NCI-H146 treated with DMSO at 0.1 percent for 48 hours (cell line): ENCODE measurements around the gene ARL2BP.
"Not testable (repeated sequence)": the region's sequence is repeated elsewhere in the genome, so short reads cannot be mapped to it uniquely, and the experiment has no call there.

Experiments
- DNase-seq: peaks from one replicate; lab custom pipeline; 2025; ENCODE audit not compliant: unreplicated experiment; lab: John Stamatoyannopoulos, UW

The ARL2BP gene

GRCh38 chr16:57262841-57263540 lies 17.9 kb downstream of the ARL2BP start:
- DNase-seq = no peak

DNA sequence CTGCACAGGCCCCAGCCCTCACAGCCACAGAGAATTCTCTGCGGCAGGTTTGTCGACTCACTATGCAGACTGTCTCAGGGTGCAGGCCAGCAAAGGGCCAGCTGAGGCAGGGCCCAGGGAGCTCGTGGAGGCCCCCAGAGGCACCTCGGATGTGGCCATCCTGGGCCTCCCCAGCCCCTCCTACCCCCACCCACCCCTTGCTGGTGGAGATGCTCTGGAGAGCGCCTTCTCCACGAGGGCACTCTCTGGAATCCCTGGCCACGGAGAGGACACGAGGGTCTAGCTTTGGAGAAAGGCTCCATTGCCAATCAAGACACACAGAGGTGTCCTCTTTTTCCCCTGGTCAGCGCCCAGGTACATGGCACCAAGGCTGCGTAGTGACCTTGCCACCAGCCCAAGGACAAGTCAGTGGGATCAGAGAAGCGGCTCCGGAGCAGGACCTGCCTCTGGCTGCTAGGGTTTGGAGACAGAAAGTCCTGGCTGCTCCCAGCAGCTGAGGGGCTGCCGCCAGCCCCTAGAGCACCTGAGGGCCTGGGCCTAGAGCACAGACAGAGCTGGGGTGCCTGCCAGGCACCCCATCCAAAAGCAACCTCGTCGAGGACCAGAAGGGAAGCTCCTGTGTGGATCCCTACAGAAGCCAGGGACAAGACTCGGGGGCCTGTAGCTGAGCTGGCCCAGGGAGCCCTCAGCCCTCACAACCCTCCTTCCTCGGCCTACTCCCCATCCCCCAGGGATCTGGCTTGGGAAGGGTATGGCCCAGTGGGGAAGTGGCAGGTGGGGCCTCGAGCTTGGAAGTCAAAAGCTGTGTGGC lies 18.7 kb downstream of the ARL2BP start:
- no peak for DNase-seq

DNA sequence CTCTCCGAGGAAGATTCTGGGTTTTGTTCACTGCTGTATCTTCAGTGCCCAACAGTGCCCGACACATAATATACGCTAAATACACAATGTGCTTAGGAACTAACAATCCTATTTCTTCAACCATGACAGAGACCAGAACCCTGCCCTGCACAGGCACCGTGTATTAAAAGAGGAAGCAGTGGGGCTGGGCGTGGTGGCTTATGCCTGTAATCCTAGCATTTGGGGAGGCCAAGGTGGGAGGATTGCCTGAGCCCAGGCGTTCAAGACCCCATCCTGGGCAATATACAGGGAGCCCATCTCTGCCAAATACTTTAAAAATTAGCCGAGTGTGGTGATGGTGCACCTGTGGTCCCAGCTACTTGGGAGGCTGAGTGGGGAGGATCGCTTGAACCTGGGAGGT lies 19.3 kb downstream of the ARL2BP start:
- DNase-seq = no peak

DNA sequence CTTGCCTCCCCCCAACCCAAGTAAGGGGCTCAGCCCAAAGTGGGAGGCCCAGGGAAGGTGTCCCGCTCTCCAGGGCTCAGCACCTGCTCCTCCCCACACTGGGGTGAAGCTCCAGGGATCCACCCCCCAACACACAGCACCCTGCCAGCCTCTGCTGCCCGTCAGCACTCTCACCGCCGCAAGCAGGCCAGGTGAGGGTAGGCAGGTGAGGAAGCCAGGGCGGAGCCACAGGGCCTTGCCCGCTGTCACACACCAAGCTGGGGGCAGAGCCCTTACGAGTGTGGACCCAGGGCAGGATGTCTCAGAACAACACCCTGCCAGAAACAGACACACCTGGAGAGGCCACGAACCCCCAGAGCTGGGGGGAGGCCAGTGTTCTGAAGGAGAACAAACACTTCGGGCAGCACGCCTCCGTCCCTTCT lies 19.9 kb downstream of the ARL2BP start:
- DNase-seq = no peak

DNA sequence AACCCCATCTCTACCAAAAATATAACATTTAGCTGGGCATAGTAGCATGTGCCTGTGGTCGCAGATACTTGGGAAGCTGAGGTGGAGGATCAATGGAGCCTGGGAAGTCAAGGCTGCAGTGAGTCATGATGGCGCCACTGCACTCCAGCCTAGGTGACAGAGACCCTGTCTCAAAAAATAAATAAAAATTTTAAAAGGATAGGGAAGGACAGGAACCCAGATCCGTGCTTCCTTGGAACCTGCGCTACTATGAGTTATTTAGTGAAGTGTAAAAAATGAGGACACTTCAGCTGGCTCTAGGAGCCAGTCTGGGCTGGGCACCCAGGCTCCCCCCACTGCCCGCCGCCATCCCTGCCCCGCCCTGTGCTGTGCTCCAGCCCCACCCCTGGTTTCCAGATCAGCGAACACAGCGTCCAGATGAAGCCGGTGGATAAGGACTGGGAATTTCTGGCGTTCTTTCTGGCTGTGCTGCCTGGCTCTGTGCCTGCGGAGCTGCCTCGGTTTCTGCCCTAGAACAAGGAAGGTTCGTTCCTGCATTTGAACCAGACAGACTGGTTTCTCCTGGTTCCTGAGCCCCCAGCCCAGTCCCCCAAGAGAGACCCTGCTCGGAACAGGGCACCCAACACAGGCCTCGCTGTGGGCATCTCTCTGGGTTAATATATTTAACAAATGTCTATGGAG lies 20.9 kb downstream of the ARL2BP start:
- no peak for DNase-seq

GRCh38 chr16:57266531-57267260 lies 21.6 kb downstream of the ARL2BP start:
- no peak for DNase-seq

DNA sequence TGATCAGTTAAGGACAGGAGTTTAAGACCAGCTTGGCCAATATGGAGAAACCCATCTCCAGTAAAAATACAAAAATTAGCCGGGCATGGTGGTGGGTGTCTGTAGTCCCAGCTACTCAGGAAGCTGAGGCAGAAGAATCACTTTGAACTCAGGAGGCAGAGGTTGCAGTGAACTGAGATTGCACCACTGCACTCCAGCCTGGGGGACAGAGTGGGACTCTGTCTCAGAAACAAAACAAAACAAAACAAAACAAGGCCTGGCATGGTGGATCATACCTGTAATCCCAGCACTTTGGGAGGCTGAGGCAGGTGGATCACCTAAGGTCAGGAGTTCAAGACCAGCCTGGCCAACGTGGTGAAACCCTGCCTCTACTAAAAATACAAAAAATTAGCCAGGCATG lies 22.3 kb downstream of the ARL2BP start:
- DNase-seq = not testable (repeated sequence)

DNA sequence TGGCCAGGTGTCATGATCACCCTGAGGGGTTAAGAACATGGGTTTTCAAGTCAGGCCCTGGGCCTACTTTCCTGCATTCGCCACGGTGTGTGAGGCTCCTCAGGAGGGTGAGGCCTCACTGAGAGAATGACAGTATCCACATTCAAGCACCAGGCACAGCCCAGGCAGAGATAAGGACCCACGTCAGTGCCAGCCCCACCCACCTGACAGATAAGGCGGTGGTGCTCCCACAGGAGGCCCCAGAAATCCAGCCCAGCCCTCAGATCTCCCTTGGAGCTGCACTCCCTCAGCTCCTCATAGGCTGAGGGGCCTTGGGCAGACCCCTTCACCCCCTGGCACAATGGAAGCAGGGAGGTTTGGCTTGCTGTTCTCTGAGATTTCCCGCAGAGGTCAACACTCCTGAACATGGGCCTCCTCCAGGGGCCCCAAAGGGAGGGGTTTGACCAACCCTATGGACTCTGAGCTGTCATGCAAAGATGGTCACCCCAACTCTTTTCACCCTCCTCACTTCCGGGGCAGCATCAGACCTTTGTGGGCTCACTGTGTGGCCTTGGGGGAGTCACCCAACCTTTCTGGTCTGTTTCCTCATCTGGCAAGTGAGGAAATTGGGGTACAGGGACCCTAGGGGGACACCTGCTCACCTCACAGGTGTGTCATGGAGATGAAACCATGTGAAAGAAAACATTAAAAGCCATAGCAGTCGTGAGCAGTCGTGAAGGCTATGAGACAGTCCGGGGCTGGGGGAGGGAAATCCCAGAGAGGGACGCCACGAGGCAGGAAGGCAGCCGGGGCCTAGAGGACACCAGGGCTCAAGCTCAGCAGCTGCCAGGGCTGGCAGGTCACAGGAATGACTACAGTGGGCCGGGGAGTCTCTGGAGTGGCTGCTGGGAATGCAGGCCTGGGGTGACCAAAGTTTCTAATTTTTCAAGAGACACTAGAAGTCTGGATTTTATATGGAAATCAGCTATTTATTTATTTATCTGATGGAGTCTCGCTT lies 24.0 kb downstream of the ARL2BP start:
- DNase-seq = no peak

GRCh38 chr16:57270221-57271062 lies 25.4 kb downstream of the ARL2BP start:
- DNase-seq = no peak

DNA sequence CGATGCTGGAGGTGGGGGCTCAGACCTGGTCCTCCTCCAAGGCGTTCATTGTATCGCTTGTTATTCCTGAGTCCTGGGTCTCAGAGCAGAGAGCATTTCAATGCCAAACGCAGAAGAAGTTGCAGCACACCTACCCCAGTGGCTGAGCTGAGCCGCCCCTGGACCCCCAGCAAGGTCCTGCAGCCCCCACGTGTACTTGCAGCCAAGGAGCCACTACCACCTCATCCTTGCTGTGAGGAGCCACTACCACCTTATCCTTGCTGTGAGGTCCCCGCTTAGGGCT lies 25.9 kb downstream of the ARL2BP start:
- DNase-seq = no peak

- no peak for DNase-seq
Observed at GRCh38 chr16:57271867-57272495, 26.9 kb downstream of the ARL2BP start.

DNA sequence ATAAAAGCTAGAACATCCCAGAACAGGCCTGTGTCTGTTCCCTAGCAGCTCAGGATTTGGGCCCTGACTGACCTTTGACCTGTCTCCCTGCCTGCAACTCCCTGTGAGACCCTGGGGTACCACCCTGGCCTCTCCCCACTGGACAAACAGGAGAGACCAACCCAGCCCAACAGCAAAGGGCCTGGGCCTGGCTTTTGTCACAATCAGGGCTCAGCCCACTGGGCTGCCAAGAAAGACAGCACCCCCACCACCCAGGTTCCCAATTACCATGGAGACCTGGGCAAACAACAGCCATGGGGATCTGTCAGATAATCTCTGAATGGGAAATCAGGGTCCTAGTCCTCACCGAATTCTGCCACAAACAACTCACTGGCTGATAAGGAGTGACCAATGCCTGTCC lies 28.3 kb downstream of the ARL2BP start:
- no peak for DNase-seq

DNA sequence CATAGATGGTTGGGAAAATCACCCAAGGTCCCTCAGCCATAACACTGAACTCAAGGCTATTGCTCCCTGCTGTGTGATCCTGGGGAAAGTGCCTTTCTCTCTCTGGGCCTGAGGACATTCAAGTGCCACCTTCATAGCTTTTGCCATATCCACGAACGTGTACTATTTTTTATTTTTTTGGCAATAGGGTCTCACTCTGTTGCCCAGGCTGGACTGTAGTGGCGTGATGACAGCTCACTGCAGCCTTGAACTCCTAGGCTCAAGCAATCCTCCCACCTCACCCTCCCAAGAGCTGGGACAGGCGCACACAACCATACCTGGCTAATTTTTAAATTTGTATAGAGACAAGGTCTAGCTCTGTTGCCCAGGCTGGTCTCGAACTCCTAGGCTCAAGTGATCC lies 28.8 kb downstream of the ARL2BP start:
- DNase-seq = no peak

- not testable (repeated sequence) for DNase-seq
Observed at GRCh38 chr16:57275946-57276345, 30.9 kb downstream of the ARL2BP start.

DNA sequence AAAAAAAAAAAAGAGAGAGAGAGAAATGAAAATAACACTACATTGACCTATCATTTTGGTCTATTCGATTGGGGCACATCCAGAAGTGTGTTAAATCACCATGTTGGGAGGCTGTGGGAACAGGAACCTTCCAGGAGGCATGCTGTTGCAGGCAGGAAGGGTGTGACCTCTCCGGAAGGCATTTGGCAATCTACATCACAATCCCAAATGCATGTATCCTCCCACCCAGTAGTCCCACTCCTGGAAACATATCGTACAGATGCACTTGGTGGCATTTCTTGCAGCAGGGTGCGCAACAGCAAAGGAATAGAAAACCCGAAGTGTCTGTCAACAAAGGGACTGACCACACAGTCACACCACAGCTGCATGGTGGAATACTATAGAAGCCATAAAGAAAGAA lies 31.5 kb downstream of the ARL2BP start:
- DNase-seq = no peak

- DNase-seq = no peak
Observed at GRCh38 chr16:57277586-57277985, 32.5 kb downstream of the ARL2BP start.

GRCh38 chr16:57278494-57278893 lies 33.4 kb downstream of the ARL2BP start:
- no peak for DNase-seq

DNA sequence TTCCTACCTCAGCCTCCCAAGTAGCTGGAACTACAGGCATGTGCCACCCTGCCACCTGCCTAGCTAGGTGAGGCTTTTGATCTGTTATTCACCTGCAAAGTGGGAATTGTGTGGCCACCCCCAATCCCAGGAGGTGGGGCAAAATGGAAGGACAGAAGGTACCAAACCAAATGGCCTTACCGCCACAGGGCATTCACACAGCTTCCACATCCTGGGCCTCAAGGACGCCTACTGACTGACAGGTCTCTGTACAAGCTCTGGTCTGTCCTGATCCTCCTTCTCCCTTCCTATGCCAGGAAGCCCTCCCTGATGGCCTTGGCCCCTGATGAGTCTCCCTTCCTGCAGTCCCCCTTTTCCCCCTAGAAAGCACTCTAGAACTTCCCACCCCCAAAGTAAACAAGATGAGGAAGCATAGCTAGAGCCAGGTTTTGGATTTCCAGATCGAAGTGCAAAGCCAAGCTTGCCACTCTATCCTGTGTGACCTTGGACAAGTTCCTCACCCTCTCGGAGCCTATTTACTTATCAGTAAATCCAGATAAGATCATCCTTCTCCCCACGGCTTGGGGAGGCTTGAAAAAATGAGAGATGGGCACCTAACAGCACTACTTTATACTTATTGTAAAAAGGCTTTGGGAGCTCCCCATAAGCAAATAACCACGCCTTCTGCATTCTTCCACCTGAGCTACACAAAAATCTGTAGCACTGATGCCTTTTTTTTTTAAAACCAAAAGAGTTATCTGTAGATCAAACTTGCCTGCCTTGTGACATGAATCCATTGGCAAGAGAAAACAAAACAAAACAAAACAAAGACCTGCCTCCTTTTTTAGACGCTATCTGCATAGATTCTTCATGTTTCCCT lies 35.0 kb downstream of the ARL2BP start:
- DNase-seq = no peak
